Measurements from ENCODE around the gene CDK11A.

GRCh38 chr1:1748686-1749321, 24.6 kb upstream of the CDK11A start:
- TF ChIP-seq CTCF (IDR thresholded peaks at IDR 0.05; ENCODE audit: borderline replicate concordance, extremely low read depth, low read length, poor library complexity, severe bottlenecking) (no peak), EZH2 (IDR thresholded peaks at IDR 0.05; ENCODE audit: borderline replicate concordance, low read depth, low read length, severe bottlenecking) (no peak)
